ENCODE data around the gene LTBP1. TPM values are rescaled to one million over a fixed set of nuclear protein-coding genes. Genes with fewer than 3 reads are reported as not detected.
"Not testable (repeated sequence)": the region's sequence is repeated elsewhere in the genome, so short reads cannot be mapped to it uniquely, and the experiment has no call there.

Gene LTBP1
- total RNA-seq, 2 donors from 2014 or later: 25.9 to 99.8 TPM

GRCh38 chr2:33435518-33435917 lies 488.8 kb downstream of the LTBP1 start:
- DNase-seq (ENCODE audit: low spot score): no peak
- Histone ChIP-seq H3K4me3 (no peak overlapping the region), H3K4me1 (replicated peaks) (no peaks in the 10 kb centered on the region), H3K9me3 (no peaks in the 10 kb centered on the region), H3K27ac (no peak overlapping the region), H3K27me3 (replicated peaks; ENCODE audit: insufficient read depth) (no peaks in the 10 kb centered on the region), H3K36me3 (no peaks in the 10 kb centered on the region)
- no peak for TF ChIP-seq POLR2A (IDR thresholded peaks at IDR 0.05)
- TF ChIP-seq POLR2AphosphoS5 (IDR thresholded peaks at IDR 0.05): no peak
- TF ChIP-seq CTCF (IDR thresholded peaks at IDR 0.05): no peak
- WGBS: 65% methylated on average over 8 of the region's 8 CpGs
- intact Hi-C loops (cut with DNase I): loop anchor here (5.0 kb wide), 1 partner anchor 403 kb away; no protein-coding TSS in a partner anchor

GRCh38 chr2:33436083-33436482 lies 489.3 kb downstream of the LTBP1 start:
- TF ChIP-seq POLR2AphosphoS5 (IDR thresholded peaks at IDR 0.05): no peak
- TF ChIP-seq POLR2A (IDR thresholded peaks at IDR 0.05): no peak
- TF ChIP-seq CTCF (IDR thresholded peaks at IDR 0.05): no peak
- H3K27me3 ChIP-seq (replicated peaks; ENCODE audit: insufficient read depth): no peaks in the 10 kb centered on the region
- H3K36me3 ChIP-seq: no peaks in the 10 kb centered on the region
- H3K9me3 ChIP-seq: no peaks in the 10 kb centered on the region
- DNase-seq (ENCODE audit: low spot score): no peak
- H3K4me1 ChIP-seq (replicated peaks): no peaks in the 10 kb centered on the region
- no peak overlapping the region for H3K4me3 ChIP-seq
- 41% methylated on average over 1 of the region's 1 CpG for WGBS
- H3K27ac ChIP-seq: no peak overlapping the region
- intact Hi-C loops (cut with DNase I): loop anchor here (5.0 kb wide), 1 partner anchor 404 kb away; no protein-coding TSS in a partner anchor

GRCh38 chr2:33437297-33437696 lies 490.5 kb downstream of the LTBP1 start:
- intact Hi-C loops (cut with DNase I): loop anchor here (5.0 kb wide), 1 partner anchor 405 kb away; no protein-coding TSS in a partner anchor
- DNase-seq (ENCODE audit: low spot score): no peak
- no peak overlapping the region for H3K4me3 ChIP-seq
- H3K36me3 ChIP-seq: no peaks in the 10 kb centered on the region
- no peak overlapping the region for H3K27ac ChIP-seq
- TF ChIP-seq POLR2A (IDR thresholded peaks at IDR 0.05) (no peak), CTCF (IDR thresholded peaks at IDR 0.05) (no peak), POLR2AphosphoS5 (IDR thresholded peaks at IDR 0.05) (no peak)
- H3K9me3 ChIP-seq: no peaks in the 10 kb centered on the region
- no peaks in the 10 kb centered on the region for H3K4me1 ChIP-seq (replicated peaks)
- WGBS: 58% methylated on average over 4 of the region's 4 CpGs
- no peaks in the 10 kb centered on the region for H3K27me3 ChIP-seq (replicated peaks; ENCODE audit: insufficient read depth)

- DNase-seq (ENCODE audit: low spot score): no peak
- Histone ChIP-seq H3K27me3 (replicated peaks; ENCODE audit: insufficient read depth) (no peaks in the 10 kb centered on the region), H3K4me3 (no peak overlapping the region), H3K9me3 (no peaks in the 10 kb centered on the region), H3K27ac (no peak overlapping the region), H3K4me1 (replicated peaks) (no peaks in the 10 kb centered on the region), H3K36me3 (no peaks in the 10 kb centered on the region)
- WGBS: 56% methylated on average over 2 of the region's 2 CpGs
- TF ChIP-seq POLR2A (IDR thresholded peaks at IDR 0.05): no peak
- no peak for TF ChIP-seq CTCF (IDR thresholded peaks at IDR 0.05)
- no peak for TF ChIP-seq POLR2AphosphoS5 (IDR thresholded peaks at IDR 0.05)
- intact Hi-C loops (cut with DNase I): loop anchor here (5.0 kb wide), 1 partner anchor 406 kb away; no protein-coding TSS in a partner anchor
Observed at GRCh38 chr2:33437815-33438214, 491.1 kb downstream of the LTBP1 start.

- Histone ChIP-seq H3K36me3 (no peaks in the 10 kb centered on the region), H3K27ac (no peak overlapping the region), H3K27me3 (replicated peaks; ENCODE audit: insufficient read depth) (no peaks in the 10 kb centered on the region), H3K4me3 (no peak overlapping the region), H3K4me1 (replicated peaks) (no peaks in the 10 kb centered on the region), H3K9me3 (no peaks in the 10 kb centered on the region)
- no peak for DNase-seq (ENCODE audit: low spot score)
- intact Hi-C loops (cut with DNase I): no loop called here
- TF ChIP-seq POLR2AphosphoS5 (IDR thresholded peaks at IDR 0.05): no peak
- TF ChIP-seq CTCF (IDR thresholded peaks at IDR 0.05): peak in 2 of 4 experiments; percentile 37 to 39
- 38% methylated on average over 3 of the region's 3 CpGs for WGBS
Observed at GRCh38 chr2:33441235-33441810, 494.6 kb downstream of the LTBP1 start.

- intact Hi-C loops (cut with DNase I); H3K36me3 ChIP-seq; H3K9me3 ChIP-seq; H3K27ac ChIP-seq; DNase-seq (ENCODE audit: low spot score); H3K4me1 ChIP-seq (replicated peaks); H3K27me3 ChIP-seq (replicated peaks; ENCODE audit: insufficient read depth); H3K4me3 ChIP-seq: not testable (repeated sequence)
- 96% methylated on average over 9 of the region's 9 CpGs for WGBS
Observed at GRCh38 chr2:33442052-33442451, 495.3 kb downstream of the LTBP1 start.
